ENCODE data around the gene PDE4B.

GRCh38 chr1:66168948-66169671 is 376.4 kb downstream of the PDE4B start:
- TF ChIP-seq CTCF (conservative IDR thresholded peaks at IDR 0.05; ENCODE audit: low read length) (no peak), EZH2phosphoT487 (IDR thresholded peaks at IDR 0.05; ENCODE audit: borderline replicate concordance, low read depth, low read length) (no peak)
